Peyer's patch (tissue), 4 donors: ENCODE data around the gene ZNF705A. TPM values are rescaled to one million over a fixed set of nuclear protein-coding genes. Genes with fewer than 3 reads are reported as not detected.
"Not testable (repeated sequence)": the region's sequence is repeated elsewhere in the genome, so short reads cannot be mapped to it uniquely, and the experiment has no call there.

ENCODE experiments used
- DNase-seq, 3 donors: peaks; one replicate each; pipeline ENCODE4 v3.0.0-alpha.2; 2017 to 2019
- H3K27ac ChIP-seq, 4 donors: fragments of 200-600 bp; sonication (generic); one replicate each; pipeline ENCODE4 v1.5.1; 2016 to 2019
- H3K27me3 ChIP-seq, 2 donors: fragments of 200-600 bp; sonication (generic); one replicate each; pipeline ENCODE4 v1.5.1; 2019
- H3K36me3 ChIP-seq, 3 donors: fragments of 200-600 bp; sonication (generic); one replicate each; pipeline ENCODE4 v1.5.1; 2016 to 2019
- H3K4me1 ChIP-seq, 4 donors: fragments of 200-600 bp; sonication (generic); one replicate each; pipeline ENCODE4 v1.5.1; 2016 to 2019
- H3K4me3 ChIP-seq, 4 donors: fragments of 200-600 bp; sonication (generic); 1 replicate in 3 of 4; 2 replicates in 1 of 4; pipeline ENCODE4 v1.5.1; 2016 to 2019; ENCODE audit warnings: mild to moderate bottlenecking in 1 of 4
- H3K9me3 ChIP-seq, 4 donors: fragments of 200-600 bp; sonication (generic); one replicate each; pipeline ENCODE4 v1.5.1; 2016 to 2019; ENCODE audit warnings: mild to moderate bottlenecking in 1 of 4
- POLR2A ChIP-seq, 2 donors: fragments of 450-650 bp; IDR thresholded peaks; one replicate each; pipeline ENCODE4 v1.5.1; 2017; ENCODE audit warnings: antibody characterized with exemption in 2 of 2, mild to moderate bottlenecking in 2 of 2, moderate library complexity in 2 of 2
- total RNA-seq, 4 donors: library from RNA; depleted of rRNA; stranded (reverse); fragments of >200 nt; gene quantifications; one replicate each; pipeline ENCODE4 v1.1.0, GENCODE V29; 2016
- TF ChIP-seq, protein P1 (sequence below), 6 experiments: fragments of 450-650 bp in 4 of 6; fragments of 200-600 bp in 2 of 6; sonication (generic) in 1 of 6; IDR thresholded peaks; one replicate each; pipeline ENCODE4 v1.5.1; 2017 to 2019; ENCODE audit warnings: antibody characterized with exemption in 6 of 6, mild to moderate bottlenecking in 3 of 6, moderate library complexity in 1 of 6

Gene ZNF705A
- not detected for total RNA-seq

DNA sequence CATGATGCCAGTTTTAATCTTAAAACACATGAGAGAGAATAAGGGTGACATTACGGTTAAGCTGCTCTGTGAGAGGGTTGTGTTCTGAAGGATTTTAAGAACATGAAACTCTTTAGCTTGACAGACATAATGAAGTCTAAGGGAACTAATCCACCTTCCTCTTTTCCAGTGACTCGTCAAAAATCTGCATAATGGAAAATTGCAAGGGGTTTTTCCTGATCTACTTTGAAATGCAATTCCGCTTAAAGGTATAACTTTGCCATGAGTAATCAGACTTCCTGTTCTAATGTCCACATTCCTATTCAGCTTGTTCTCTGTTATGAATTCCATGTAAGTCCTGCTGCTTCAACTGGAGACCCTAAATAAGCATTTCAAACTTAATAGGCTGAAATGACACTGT, at the start of gene ZNF705A:
Gene ZNF705A (plus strand): TSS at position 171 of the 400 bp plus-strand sequence. CDS start 15,611 bp downstream, outside the sequence.
- H3K9me3 ChIP-seq, result no peaks in the 10 kb centered on the region
- no peaks in the 10 kb centered on the region for H3K4me1 ChIP-seq
- H3K27ac ChIP-seq, result no peak within 1 kb of the TSS
- no peaks in the 10 kb centered on the region for H3K36me3 ChIP-seq
- no peak within 1 kb of the TSS for H3K4me3 ChIP-seq
- TF ChIP-seq, protein P1, sequence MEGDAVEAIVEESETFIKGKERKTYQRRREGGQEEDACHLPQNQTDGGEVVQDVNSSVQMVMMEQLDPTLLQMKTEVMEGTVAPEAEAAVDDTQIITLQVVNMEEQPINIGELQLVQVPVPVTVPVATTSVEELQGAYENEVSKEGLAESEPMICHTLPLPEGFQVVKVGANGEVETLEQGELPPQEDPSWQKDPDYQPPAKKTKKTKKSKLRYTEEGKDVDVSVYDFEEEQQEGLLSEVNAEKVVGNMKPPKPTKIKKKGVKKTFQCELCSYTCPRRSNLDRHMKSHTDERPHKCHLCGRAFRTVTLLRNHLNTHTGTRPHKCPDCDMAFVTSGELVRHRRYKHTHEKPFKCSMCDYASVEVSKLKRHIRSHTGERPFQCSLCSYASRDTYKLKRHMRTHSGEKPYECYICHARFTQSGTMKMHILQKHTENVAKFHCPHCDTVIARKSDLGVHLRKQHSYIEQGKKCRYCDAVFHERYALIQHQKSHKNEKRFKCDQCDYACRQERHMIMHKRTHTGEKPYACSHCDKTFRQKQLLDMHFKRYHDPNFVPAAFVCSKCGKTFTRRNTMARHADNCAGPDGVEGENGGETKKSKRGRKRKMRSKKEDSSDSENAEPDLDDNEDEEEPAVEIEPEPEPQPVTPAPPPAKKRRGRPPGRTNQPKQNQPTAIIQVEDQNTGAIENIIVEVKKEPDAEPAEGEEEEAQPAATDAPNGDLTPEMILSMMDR (IDR thresholded peaks at IDR 0.05), result no peak
- TF ChIP-seq POLR2A (IDR thresholded peaks at IDR 0.05), result no peak
- DNase-seq, result no peak
- H3K27me3 ChIP-seq, result no peaks in the 10 kb centered on the region

GRCh38 chr12:8108808-8109398, 47.9 kb upstream of the ZNF705A start:
- no peaks in the 10 kb centered on the region for H3K4me1 ChIP-seq
- peaks cover 0 to 4% (median 0%) of the 10 kb centered on the region in 3 donors for H3K36me3 ChIP-seq
- no peak overlapping the region for H3K27ac ChIP-seq
- no peaks in the 10 kb centered on the region for H3K27me3 ChIP-seq
- peak; percentile 68 to 93 (median 79) for DNase-seq
- no peaks in the 10 kb centered on the region for H3K9me3 ChIP-seq
- TF ChIP-seq, protein P1 (IDR thresholded peaks at IDR 0.05), result peak; percentile 83 to 98 (median 97)
- TF ChIP-seq POLR2A (IDR thresholded peaks at IDR 0.05), result no peak
- H3K4me3 ChIP-seq, result no peak overlapping the region

DNA sequence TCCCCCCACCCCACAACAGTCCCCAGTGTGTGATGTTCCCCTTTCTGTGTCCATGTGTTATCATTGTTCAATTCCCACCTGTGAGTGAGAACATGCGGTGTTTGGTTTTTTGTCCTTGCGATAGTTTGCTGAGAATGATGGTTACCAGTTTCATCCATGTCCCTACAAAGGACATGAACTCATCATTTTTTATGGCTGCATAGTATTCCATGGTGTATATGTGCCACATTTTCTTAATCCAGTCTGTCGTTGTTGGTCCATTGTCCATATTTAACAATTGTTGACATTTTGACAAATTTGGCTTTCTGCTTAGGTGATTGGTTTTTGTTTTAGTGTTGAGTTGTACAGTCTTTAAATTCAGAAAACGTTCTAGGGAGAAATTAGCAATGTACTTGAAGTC, 43.7 kb upstream of the ZNF705A start:
- not testable (repeated sequence) for H3K4me1 ChIP-seq, H3K4me3 ChIP-seq, H3K27ac ChIP-seq, H3K36me3 ChIP-seq, DNase-seq, H3K9me3 ChIP-seq, H3K27me3 ChIP-seq

DNA sequence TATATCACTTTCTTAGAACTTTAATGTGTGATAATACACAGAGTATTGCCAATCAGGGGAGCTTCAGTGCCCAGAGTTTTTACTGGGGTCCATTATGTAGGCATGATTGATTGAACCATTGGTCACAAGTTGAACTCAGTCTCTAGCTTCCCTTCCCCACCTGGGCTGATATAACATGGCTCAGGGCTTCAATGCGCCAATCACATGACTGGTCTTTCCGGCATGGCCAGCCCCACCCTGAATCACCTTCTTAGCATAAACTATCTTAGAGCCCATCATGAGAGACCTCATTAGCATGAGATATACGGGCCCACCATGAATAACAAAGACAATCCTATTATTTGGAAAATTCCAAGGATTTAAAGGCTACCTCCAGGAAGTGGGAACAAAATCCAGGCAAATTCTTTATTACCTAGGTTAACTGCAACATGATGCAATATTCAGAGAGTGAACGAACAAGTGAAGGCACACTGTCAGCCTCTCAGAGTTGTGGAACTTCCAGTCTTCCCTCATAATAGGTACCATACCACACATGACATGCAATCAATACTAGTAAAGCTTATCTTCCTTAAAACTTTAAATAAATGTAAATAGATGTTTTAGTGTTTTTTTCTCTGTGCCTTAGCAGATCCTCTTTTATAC, 36.6 kb upstream of the ZNF705A start:
- H3K4me3 ChIP-seq, result no peak overlapping the region
- no peaks in the 10 kb centered on the region for H3K4me1 ChIP-seq
- TF ChIP-seq, protein P1 (IDR thresholded peaks at IDR 0.05), result no peak
- no peak for TF ChIP-seq POLR2A (IDR thresholded peaks at IDR 0.05)
- no peaks in the 10 kb centered on the region for H3K36me3 ChIP-seq
- no peak for DNase-seq
- H3K27me3 ChIP-seq, result no peaks in the 10 kb centered on the region
- H3K9me3 ChIP-seq, result no peaks in the 10 kb centered on the region
- no peak overlapping the region for H3K27ac ChIP-seq

DNA sequence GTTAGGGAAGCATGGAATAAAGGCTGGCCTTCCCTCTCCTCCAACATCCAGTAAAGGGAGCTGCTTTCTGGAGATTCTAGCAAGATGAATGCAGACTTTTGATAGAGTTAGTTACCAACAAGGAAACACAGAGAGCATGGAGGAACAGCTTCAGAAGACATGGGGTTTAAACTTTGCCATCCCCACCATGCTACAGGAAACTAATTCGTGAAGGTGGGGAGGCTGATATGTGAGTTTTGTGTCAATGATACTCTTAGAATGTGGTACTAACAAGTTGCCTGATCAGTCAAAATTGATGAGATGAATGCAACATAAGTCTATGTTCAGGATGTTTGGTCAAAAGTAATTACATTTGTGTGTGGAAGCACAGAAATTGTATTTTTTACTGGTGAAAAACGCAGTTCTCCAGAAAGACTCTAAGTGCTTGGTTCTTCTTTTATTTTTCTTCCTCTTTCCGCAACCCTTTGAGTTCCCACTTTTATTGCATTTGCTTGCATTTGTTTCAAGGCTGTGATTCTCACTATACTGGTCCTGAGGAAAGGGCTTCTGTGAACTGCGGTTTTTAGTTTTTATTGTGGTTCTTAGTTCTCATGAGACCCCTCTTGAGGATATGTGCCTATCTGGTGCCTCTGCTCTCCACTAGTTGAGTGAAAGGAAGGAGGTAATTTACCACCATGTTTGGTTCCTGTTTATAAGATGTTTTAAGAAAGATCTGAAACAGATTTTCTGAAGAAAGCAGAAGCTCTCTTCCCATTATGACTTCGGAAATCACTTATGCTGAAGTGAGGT, 33.5 kb upstream of the ZNF705A start, which contains the start of gene CLEC4A:
Gene CLEC4A (plus strand): TSS at position 494 of the 789 bp plus-strand sequence. CDS start 262 bp downstream, at position 756.
- peak within 1 kb of the TSS in 2 of 4 donors; percentile 25 to 30 for H3K27ac ChIP-seq

DNA sequence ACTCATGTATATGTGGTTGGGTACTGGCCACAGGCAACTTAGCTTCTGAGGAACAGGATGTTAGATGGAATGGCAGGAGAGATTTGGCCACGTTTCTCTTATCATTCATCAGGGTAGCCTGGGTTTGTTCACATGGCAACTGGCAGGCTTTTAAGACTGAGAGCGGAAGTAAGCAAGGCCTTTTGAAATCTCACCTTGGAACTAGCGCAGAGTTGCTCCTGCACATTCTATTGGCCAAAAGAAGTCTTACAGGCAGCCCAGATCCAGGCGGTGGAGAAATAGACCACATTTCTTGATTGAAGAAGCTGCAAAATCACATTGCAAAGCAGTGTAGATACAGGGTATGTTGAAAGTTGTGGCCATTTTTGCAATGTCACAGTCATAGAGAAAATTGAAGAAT, 29.7 kb upstream of the ZNF705A start:
- no peak for DNase-seq
- Histone ChIP-seq H3K27ac (no peak overlapping the region), H3K36me3 (no peaks in the 10 kb centered on the region), H3K27me3 (no peaks in the 10 kb centered on the region), H3K4me3 (no peak overlapping the region), H3K4me1 (no peaks in the 10 kb centered on the region), H3K9me3 (no peaks in the 10 kb centered on the region)
- TF ChIP-seq, protein P1 (IDR thresholded peaks at IDR 0.05), result no peak
- no peak for TF ChIP-seq POLR2A (IDR thresholded peaks at IDR 0.05)

More for the DNA sequence above, 33.5 kb upstream of the ZNF705A start, which contains the start of gene CLEC4A:
- no peak for TF ChIP-seq POLR2A (IDR thresholded peaks at IDR 0.05)
- no peak for DNase-seq
- Histone ChIP-seq H3K9me3 (no peaks in the 10 kb centered on the region), H3K4me3 (no peak within 1 kb of the TSS), H3K36me3 (no peaks in the 10 kb centered on the region), H3K27me3 (no peaks in the 10 kb centered on the region), H3K4me1 (no peaks in the 10 kb centered on the region)

DNA sequence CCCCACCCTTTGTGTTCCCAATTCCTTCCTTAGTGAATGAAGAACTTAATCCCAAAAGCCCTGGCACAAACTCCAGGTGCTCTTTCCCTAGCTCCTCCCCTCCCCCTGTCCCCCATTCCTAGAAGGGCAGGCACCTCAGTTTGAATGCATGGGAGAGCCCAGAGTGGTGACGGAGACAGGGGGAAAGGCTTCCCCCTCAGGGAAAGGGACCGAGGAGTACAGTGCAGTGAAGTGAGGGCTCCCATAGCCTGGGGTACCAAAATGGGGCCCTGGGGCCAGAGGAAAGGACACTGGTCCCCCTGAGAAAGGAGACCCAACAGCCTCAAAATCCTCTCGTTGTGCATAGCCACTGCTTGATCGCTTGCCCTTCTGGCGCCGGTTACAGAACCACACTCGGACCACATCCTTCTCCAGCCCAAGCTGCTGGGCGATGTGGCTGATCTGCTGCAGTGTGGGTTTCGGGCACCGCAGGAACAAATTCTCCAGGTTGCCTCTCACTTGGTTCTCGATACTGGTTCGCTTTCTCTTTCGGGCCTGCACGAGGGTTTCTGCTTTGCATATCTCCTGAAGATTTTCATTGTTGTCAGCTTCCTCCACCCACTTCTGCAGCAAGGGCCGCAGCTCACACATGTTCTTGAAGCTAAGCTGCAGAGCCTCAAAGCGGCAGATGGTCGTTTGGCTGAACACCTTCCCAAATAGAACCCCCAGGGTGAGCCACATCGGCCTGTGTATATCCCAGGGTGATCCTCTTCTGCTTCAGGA, 23.0 kb upstream of the ZNF705A start:
- H3K36me3 ChIP-seq, H3K9me3 ChIP-seq, H3K27ac ChIP-seq, H3K27me3 ChIP-seq, DNase-seq, H3K4me3 ChIP-seq, H3K4me1 ChIP-seq: not testable (repeated sequence)

- not testable (repeated sequence) for H3K4me3 ChIP-seq, H3K4me1 ChIP-seq, H3K36me3 ChIP-seq, H3K9me3 ChIP-seq, DNase-seq, H3K27me3 ChIP-seq, H3K27ac ChIP-seq
Measured at GRCh38 chr12:8134398-8134930, 22.4 kb upstream of the ZNF705A start.

- H3K27ac ChIP-seq, H3K4me1 ChIP-seq, H3K36me3 ChIP-seq, DNase-seq, H3K4me3 ChIP-seq, H3K27me3 ChIP-seq, H3K9me3 ChIP-seq: not testable (repeated sequence)
Measured at GRCh38 chr12:8141647-8142046, 15.2 kb upstream of the ZNF705A start.
